H1 (cell line): ENCODE results near the gene ATF7IP2. TPM values are rescaled to one million over a fixed set of nuclear protein-coding genes. Genes with fewer than 3 reads are reported as not detected.

Experiments
- CTCF ChIA-PET: fragments of 300-600 bp; sonication (Branson Sonifier 250); formaldehyde crosslinking; loops from one replicate; lab custom pipeline; 2021; ENCODE audit not compliant: partially characterized antibody; lab: Charles Lee
- POLR2A ChIA-PET: fragments of 300-600 bp; sonication (Branson Sonifier 250); formaldehyde crosslinking; loops from one replicate; lab custom pipeline; 2021; ENCODE audit warnings: inconsistent platforms; ENCODE audit not compliant: partially characterized antibody; lab: Charles Lee
- DNase-seq, 2 experiments: peaks; one replicate each; pipeline versions ENCODE4 v3.0.0 to v3.0.0-alpha.2; 2010 to 2022; ENCODE audit warnings: low spot score in 2 of 2, low read depth in 1 of 2, mixed read lengths in 1 of 2
- FAIRE-seq: peaks from 2 replicates; lab custom pipeline; 2011; peaks lifted over from hg19 to GRCh38; lab: Jason Lieb, UNC
- H2AFZ ChIP-seq: 2 replicates; pipeline ENCODE4 v1.8.1; 2012; ENCODE audit warnings: low read length, inconsistent platforms
- H2AK5ac ChIP-seq: 2 replicates; pipeline ENCODE4 v1.6.1; 2013; ENCODE audit warnings: low read depth, low read length
- H2BK120ac ChIP-seq: replicated peaks from 2 replicates; pipeline ENCODE3; 2013; ENCODE audit warnings: low read depth, low read length, inconsistent platforms
- H2BK12ac ChIP-seq: 2 replicates; pipeline ENCODE4 v1.6.1; 2013; ENCODE audit warnings: low read depth, low read length
- H2BK15ac ChIP-seq: 2 replicates; pipeline ENCODE4 v1.6.1; 2013; ENCODE audit warnings: low read length
- H2BK20ac ChIP-seq: 2 replicates; pipeline ENCODE4 v1.6.1; 2013; ENCODE audit warnings: low read length
- H2BK5ac ChIP-seq: 2 replicates; pipeline ENCODE4 v1.6.1; 2013; ENCODE audit warnings: low read depth, low read length
- H3K14ac ChIP-seq: 2 replicates; pipeline ENCODE4 v1.6.1; 2013; ENCODE audit warnings: inconsistent platforms; ENCODE audit not compliant: insufficient read length
- H3K18ac ChIP-seq: 2 replicates; pipeline ENCODE4 v1.6.1; 2013; ENCODE audit warnings: low read length; ENCODE audit errors: extremely low read depth
- H3K23ac ChIP-seq: 2 replicates; pipeline ENCODE4 v1.6.1; 2013; ENCODE audit warnings: inconsistent platforms; ENCODE audit not compliant: insufficient read length
- H3K23me2 ChIP-seq: 2 replicates; pipeline ENCODE4 v1.6.1; 2013; ENCODE audit warnings: low read depth, low read length
- H3K27ac ChIP-seq: 2 replicates; pipeline ENCODE4 v1.6.1; 2011; ENCODE audit warnings: low read depth, low read length, inconsistent platforms
- H3K27me3 ChIP-seq, 4 experiments: replicated peaks in 1 of 4; 1 replicate in 1 of 4; 2 replicates in 3 of 4; pipeline versions ENCODE4 v1.6.1 to v1.8.1; 2011 to 2013; ENCODE audit warnings: low read length in 3 of 4, mild to moderate bottlenecking in 3 of 4, inconsistent platforms in 2 of 4, mixed read lengths in 2 of 4, moderate library complexity in 1 of 4; ENCODE audit not compliant: control insufficient read depth in 3 of 4, insufficient read depth in 3 of 4; ENCODE audit errors: extremely low read depth in 1 of 4
- H3K36me3 ChIP-seq, 4 experiments: 2 replicates each; pipeline versions ENCODE4 v1.6.1 to v1.8.1; 2011 to 2013; ENCODE audit warnings: mild to moderate bottlenecking in 4 of 4, low read length in 3 of 4, moderate library complexity in 2 of 4, control low read depth in 1 of 4, inconsistent platforms in 1 of 4; ENCODE audit not compliant: insufficient read depth in 4 of 4, control insufficient read depth in 2 of 4
- H3K4ac ChIP-seq: replicated peaks from 2 replicates; pipeline ENCODE3; 2013; ENCODE audit warnings: low read length, low read depth, mixed read lengths, inconsistent platforms; ENCODE audit not compliant: insufficient read length
- H3K4me1 ChIP-seq, 4 experiments: replicated peaks in 1 of 4; 1 replicate in 1 of 4; 2 replicates in 3 of 4; pipeline versions ENCODE4 v1.6.1 to v1.8.1; 2011 to 2013; ENCODE audit warnings: low read length in 3 of 4, inconsistent platforms in 2 of 4, mixed read lengths in 1 of 4; ENCODE audit not compliant: insufficient read depth in 4 of 4, control insufficient read depth in 3 of 4
- H3K4me2 ChIP-seq, 2 experiments: 2 replicates each; pipeline versions ENCODE4 v1.6.1 to v1.8.1; 2011 to 2013; ENCODE audit warnings: low read depth in 2 of 2, low read length in 2 of 2, control low read depth in 1 of 2, inconsistent platforms in 1 of 2, mild to moderate bottlenecking in 1 of 2; ENCODE audit not compliant: insufficient read depth in 1 of 2
- H3K4me3 ChIP-seq, 4 experiments: fragments of 200-600, 300-600 bp in 1 of 4; sonication (generic), shearing (Covaris generic), sonication (Bioruptor Twin) in 1 of 4; 2 replicates each; pipeline versions ENCODE4 v1.5.1 to v1.8.1; 2011 to 2016; ENCODE audit warnings: low read length in 4 of 4, low read depth in 3 of 4, control low read depth in 2 of 4, inconsistent platforms in 2 of 4, mild to moderate bottlenecking in 2 of 4, mixed read lengths in 1 of 4, moderate library complexity in 1 of 4; ENCODE audit not compliant: insufficient read depth in 2 of 4; ENCODE audit errors: extremely low read depth in 1 of 4
- H3K56ac ChIP-seq: replicated peaks from 2 replicates; pipeline ENCODE3; 2013; ENCODE audit warnings: low read depth, mild to moderate bottlenecking, mixed read lengths, low read length, inconsistent platforms; ENCODE audit not compliant: insufficient read length
- H3K79me1 ChIP-seq: 2 replicates; pipeline ENCODE4 v1.6.1; 2013; ENCODE audit warnings: low read depth, low read length, control low read depth
- H3K79me2 ChIP-seq, 2 experiments: 2 replicates each; pipeline versions ENCODE4 v1.6.1 to v1.8.1; 2012 to 2013; ENCODE audit warnings: low read length in 2 of 2, mild to moderate bottlenecking in 2 of 2, inconsistent platforms in 1 of 2; ENCODE audit not compliant: insufficient read depth in 2 of 2, control insufficient read depth in 1 of 2
- H3K9ac ChIP-seq, 4 experiments: replicated peaks in 1 of 4; 1 replicate in 1 of 4; 2 replicates in 3 of 4; pipeline versions ENCODE4 v1.6.1 to v1.8.1; 2011 to 2013; ENCODE audit warnings: low read depth in 3 of 4, low read length in 3 of 4, control low read depth in 2 of 4, mild to moderate bottlenecking in 2 of 4, moderate library complexity in 2 of 4, inconsistent platforms in 1 of 4; ENCODE audit errors: extremely low read depth in 1 of 4
- H3K9me3 ChIP-seq, 2 experiments: 2 replicates each; pipeline versions ENCODE4 v1.6.1 to v1.8.1; 2012 to 2013; ENCODE audit warnings: mild to moderate bottlenecking in 2 of 2, moderate library complexity in 2 of 2, control low read depth in 1 of 2, inconsistent platforms in 1 of 2, low read depth in 1 of 2, low read length in 1 of 2, mixed read lengths in 1 of 2; ENCODE audit not compliant: insufficient read depth in 2 of 2
- H4K20me1 ChIP-seq, 2 experiments: replicated peaks in 1 of 2; 2 replicates each; pipeline versions ENCODE3 to v1.8.1; 2011 to 2013; ENCODE audit warnings: inconsistent platforms in 2 of 2, low read length in 2 of 2, mild to moderate bottlenecking in 1 of 2; ENCODE audit not compliant: insufficient read depth in 2 of 2, control insufficient read depth in 1 of 2
- H4K5ac ChIP-seq: 2 replicates; pipeline ENCODE4 v1.6.1; 2013; ENCODE audit warnings: low read length, low read depth, mixed read lengths, inconsistent platforms; ENCODE audit not compliant: insufficient read length
- H4K8ac ChIP-seq: 2 replicates; pipeline ENCODE4 v1.8.0; 2013; ENCODE audit warnings: mild to moderate bottlenecking, moderate library complexity, low read length, inconsistent platforms; ENCODE audit not compliant: insufficient read depth; ENCODE audit errors: extremely low read depth
- H4K91ac ChIP-seq: replicated peaks from 2 replicates; pipeline ENCODE3; 2013; ENCODE audit warnings: low read length, mixed read lengths, inconsistent platforms; ENCODE audit not compliant: insufficient read length
- WGBS, 2 experiments: shearing (Covaris generic) in 1 of 2; methylation state at CpG; one replicate each; pipeline versions ENCODE4 v1.1.6 to v1.1.7; 2013 to 2015; ENCODE audit warnings: low lambda C conversion rate in 2 of 2, mixed read lengths in 2 of 2, inconsistent platforms in 1 of 2, low coverage in 1 of 2, missing lambda C conversion rate in 1 of 2; ENCODE audit not compliant: insufficient replicate concordance in 2 of 2, insufficient coverage in 1 of 2, insufficient read length in 1 of 2; ENCODE audit errors: extremely low coverage in 1 of 2, missing lambda C conversion rate in 1 of 2; 5-methylcytosine and 5-hydroxymethylcytosine counted together
- polyA plus RNA-seq, 7 experiments: library from polyadenylated mRNA; depleted of rRNA in 3 of 7; stranded (reverse) in 5 of 7; unstranded in 2 of 7; fragments of >200 nt in 5 of 7; fragments of 200-250 nt in 2 of 7; gene quantifications; 1 replicate in 5 of 7; 2 replicates in 1 of 7; 4 replicates in 1 of 7; pipeline versions ENCODE4 v1.2.1 to v1.2.3, GENCODE V29; 2011 to 2013; ENCODE audit warnings: missing spikeins in 2 of 7, mixed read lengths in 2 of 7
- total RNA-seq: library from RNA; stranded (reverse); fragmentation: NEBNext Ultra II Directional; extraction: Animal tissue kit (Norgen Biotek cat#: 25700); gene quantifications from 2 replicates; pipeline ENCODE4 v1.2.1, GENCODE V29; 2021

ATF7IP2 gene
- total and polyA plus RNA-seq, 2 of the 8 experiments (the other 6 are each of a cell fraction or from before 2014, with no cell fraction given), result 28.7 to 32.8 TPM

- H2BK20ac ChIP-seq, result no peak overlapping the region
- no peak overlapping the region for H3K9ac ChIP-seq
- no peaks in the 10 kb centered on the region; a peak in 1 of 7 replicates for H3K27me3 ChIP-seq
- no peak overlapping the region for H4K8ac ChIP-seq
- no peak overlapping the region for H4K5ac ChIP-seq
- ChIA-PET POLR2A (interaction anchor here (1.1 to 1.5 kb wide), 2 partner anchors 12 to 19 kb away, joined by 3 to 4 read pairs; partner anchors contain the start of gene ATF7IP2), CTCF (interaction anchor here (0.9 kb wide), 1 partner anchor 16 kb away, joined by 4 read pairs; no protein-coding TSS in a partner anchor)
- DNase-seq (no peak), FAIRE-seq (no peak)
- no peaks in the 10 kb centered on the region for H3K23me2 ChIP-seq
- H2AK5ac ChIP-seq, result no peak overlapping the region
- no peak overlapping the region for H3K27ac ChIP-seq
- no peak overlapping the region for H3K23ac ChIP-seq
- peaks cover 0 to 83% of the 10 kb centered on the region in 2 experiments; a peak in 2 of 4 replicates for H3K79me2 ChIP-seq
- no peak overlapping the region for H3K4me2 ChIP-seq
- no peak overlapping the region for H2BK120ac ChIP-seq
- no peak overlapping the region for H3K18ac ChIP-seq
- WGBS, 2 experiments, result 89% methylated on average over 4 of the region's 4 CpGs; no CpG with 5 or more reads in 1 of the 2 experiments
- H2BK12ac ChIP-seq, result 0 out of 2 replicates have a peak overlapping the region, but pooled peaks have one; percentile 39
- no peak overlapping the region for H3K4ac ChIP-seq
- H2BK15ac ChIP-seq, result no peak overlapping the region
- H3K4me1 ChIP-seq, result no peaks in the 10 kb centered on the region
- H3K14ac ChIP-seq, result no peak overlapping the region
- no peak overlapping the region for H3K56ac ChIP-seq
- H4K20me1 ChIP-seq, result no peaks in the 10 kb centered on the region
- H3K79me1 ChIP-seq, result peaks cover 2% of the 10 kb centered on the region; the same call in 1 of the 2 replicates
- no peak overlapping the region for H4K91ac ChIP-seq
- no peak overlapping the region for H3K4me3 ChIP-seq
- peaks cover 0 to 6% (median 2%) of the 10 kb centered on the region in 4 experiments; a peak in 2 of 8 replicates for H3K36me3 ChIP-seq
- H2BK5ac ChIP-seq, result no peak overlapping the region
- H2AFZ ChIP-seq, result no peak overlapping the region
- H3K9me3 ChIP-seq, result no peaks in the 10 kb centered on the region
These were observed 19.6 kb downstream of the ATF7IP2 start for GRCh38 chr16:10405386-10405939.
